ENCODE data around the gene HBEGF.

DNA sequence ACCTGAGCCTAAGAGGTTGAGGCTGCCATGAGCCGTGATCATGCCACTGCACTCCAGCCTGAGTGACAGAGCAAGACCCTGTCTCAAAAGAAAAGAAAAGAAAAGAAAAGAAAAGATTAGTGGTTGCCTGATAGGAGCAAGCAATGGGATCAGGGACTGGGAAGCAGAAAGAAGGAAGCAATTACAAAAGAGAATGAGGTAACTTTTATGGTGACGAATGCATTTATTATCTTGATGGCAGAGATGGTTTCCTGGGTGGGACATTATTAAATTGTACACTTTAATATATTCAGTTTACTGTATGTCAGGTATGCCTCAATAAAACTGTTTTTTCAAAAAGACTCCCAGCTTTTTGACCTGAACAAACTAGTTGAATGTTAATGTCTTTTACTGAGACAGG is 36.0 kb downstream of the HBEGF start:
- TF ChIP-seq, protein P1, sequence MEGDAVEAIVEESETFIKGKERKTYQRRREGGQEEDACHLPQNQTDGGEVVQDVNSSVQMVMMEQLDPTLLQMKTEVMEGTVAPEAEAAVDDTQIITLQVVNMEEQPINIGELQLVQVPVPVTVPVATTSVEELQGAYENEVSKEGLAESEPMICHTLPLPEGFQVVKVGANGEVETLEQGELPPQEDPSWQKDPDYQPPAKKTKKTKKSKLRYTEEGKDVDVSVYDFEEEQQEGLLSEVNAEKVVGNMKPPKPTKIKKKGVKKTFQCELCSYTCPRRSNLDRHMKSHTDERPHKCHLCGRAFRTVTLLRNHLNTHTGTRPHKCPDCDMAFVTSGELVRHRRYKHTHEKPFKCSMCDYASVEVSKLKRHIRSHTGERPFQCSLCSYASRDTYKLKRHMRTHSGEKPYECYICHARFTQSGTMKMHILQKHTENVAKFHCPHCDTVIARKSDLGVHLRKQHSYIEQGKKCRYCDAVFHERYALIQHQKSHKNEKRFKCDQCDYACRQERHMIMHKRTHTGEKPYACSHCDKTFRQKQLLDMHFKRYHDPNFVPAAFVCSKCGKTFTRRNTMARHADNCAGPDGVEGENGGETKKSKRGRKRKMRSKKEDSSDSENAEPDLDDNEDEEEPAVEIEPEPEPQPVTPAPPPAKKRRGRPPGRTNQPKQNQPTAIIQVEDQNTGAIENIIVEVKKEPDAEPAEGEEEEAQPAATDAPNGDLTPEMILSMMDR (IDR thresholded peaks at IDR 0.05), result no peak
- TF ChIP-seq POLR2A (IDR thresholded peaks at IDR 0.05), result no peak
